HEK293 (cell line): Measurements from ENCODE around the gene PIK3IP1.

Experiments used
- CTCF ChIA-PET: fragments of 350-600 bp; formaldehyde crosslinking; extraction: SDS; loops from one replicate; lab custom pipeline; 2021; ENCODE audit warnings: antibody characterized with exemption; lab: Yijun Ruan, JAX
- POLR2A ChIA-PET: fragments of 300-600 bp; formaldehyde crosslinking; extraction: SDS; loops from one replicate; lab custom pipeline; 2020; ENCODE audit warnings: antibody characterized with exemption, inconsistent platforms; lab: Yijun Ruan, JAX
- H3K27ac ChIP-seq: fragments of 200-500 bp; sonication (Bioruptor generic); 2 replicates; pipeline ENCODE4 v1.5.1; 2014; ENCODE audit warnings: low read depth, low read length, control low read depth, inconsistent platforms; ENCODE audit errors: extremely low read depth
- H3K36me3 ChIP-seq, 2 experiments: fragments of 200-500 bp in 1 of 2; sonication (Bioruptor generic) in 1 of 2; 1 replicate in 1 of 2; 2 replicates in 1 of 2; pipeline ENCODE4 v1.5.1; 2014 to 2017; ENCODE audit warnings: inconsistent platforms in 2 of 2, low read length in 2 of 2; ENCODE audit not compliant: control insufficient read depth in 2 of 2, insufficient read depth in 1 of 2
- H3K4me1 ChIP-seq: fragments of 200-500 bp; sonication (Bioruptor generic); 2 replicates; pipeline ENCODE4 v1.5.1; 2014; ENCODE audit warnings: mild to moderate bottlenecking, low read length, inconsistent platforms; ENCODE audit not compliant: control insufficient read depth, insufficient read depth
- H3K4me3 ChIP-seq: 2 replicates; pipeline ENCODE4 v1.5.1; 2011; ENCODE audit warnings: low read depth, mild to moderate bottlenecking, control low read depth, low read length, moderate library complexity
- H3K9me3 ChIP-seq: fragments of 200-500 bp; sonication (Bioruptor generic); 2 replicates; pipeline ENCODE4 v1.5.1; 2014; ENCODE audit warnings: low read depth, low read length, inconsistent platforms; ENCODE audit not compliant: control insufficient read depth, insufficient read depth
- BCL11B ChIP-seq: fragments of 450-650 bp; formaldehyde crosslinking; IDR thresholded peaks from 2 replicates; pipeline ENCODE4 v1.5.1; 2016; ENCODE audit warnings: low read depth, missing biosample characterization, missing genetic modification characterization
- INSM2 ChIP-seq: fragments of 450-650 bp; formaldehyde crosslinking; IDR thresholded peaks from 2 replicates; pipeline ENCODE4 v1.5.1; 2016; ENCODE audit warnings: missing biosample characterization, missing genetic modification characterization
- KLF7 ChIP-seq: fragments of 450-650 bp; formaldehyde crosslinking; IDR thresholded peaks from 2 replicates; pipeline ENCODE4 v1.5.1; 2016; ENCODE audit warnings: missing biosample characterization, missing genetic modification characterization, borderline replicate concordance
- PRDM2 ChIP-seq: fragments of 450-650 bp; formaldehyde crosslinking; IDR thresholded peaks from 2 replicates; pipeline ENCODE4 v1.5.1; 2016; ENCODE audit warnings: missing biosample characterization, missing genetic modification characterization, borderline replicate concordance
- RBAK ChIP-seq: fragments of 450-650 bp; formaldehyde crosslinking; IDR thresholded peaks from 2 replicates; pipeline ENCODE4 v1.5.1; 2016; ENCODE audit warnings: missing biosample characterization, missing genetic modification characterization
- SCRT1 ChIP-seq: fragments of 450-650 bp; formaldehyde crosslinking; IDR thresholded peaks from 2 replicates; pipeline ENCODE4 v1.5.1; 2016; ENCODE audit warnings: missing biosample characterization, missing genetic modification characterization, borderline replicate concordance
- ZNF112 ChIP-seq: fragments of 450-650 bp; formaldehyde crosslinking; IDR thresholded peaks from 2 replicates; pipeline ENCODE4 v1.5.0; 2017; ENCODE audit warnings: missing biosample characterization, missing genetic modification characterization
- ZNF114 ChIP-seq: fragments of 450-650 bp; formaldehyde crosslinking; IDR thresholded peaks from 2 replicates; pipeline ENCODE4 v1.5.0; 2017; ENCODE audit warnings: missing biosample characterization, missing genetic modification characterization
- ZNF146 ChIP-seq: fragments of 450-650 bp; formaldehyde crosslinking; IDR thresholded peaks from 2 replicates; pipeline ENCODE4 v1.5.1; 2016; ENCODE audit warnings: missing biosample characterization, missing genetic modification characterization
- ZNF16 ChIP-seq: fragments of 450-650 bp; formaldehyde crosslinking; IDR thresholded peaks from 2 replicates; pipeline ENCODE4 v1.5.1; 2016; ENCODE audit warnings: low read depth, missing biosample characterization, missing genetic modification characterization
- ZNF174 ChIP-seq: fragments of 450-650 bp; formaldehyde crosslinking; IDR thresholded peaks from 2 replicates; pipeline ENCODE4 v1.5.0; 2017; ENCODE audit warnings: missing biosample characterization, mild to moderate bottlenecking, missing genetic modification characterization
- ZNF211 ChIP-seq: fragments of 450-650 bp; formaldehyde crosslinking; IDR thresholded peaks from 2 replicates; pipeline ENCODE4 v1.5.1; 2016; ENCODE audit warnings: low read depth, missing biosample characterization, missing genetic modification characterization
- ZNF221 ChIP-seq: fragments of 450-650 bp; formaldehyde crosslinking; IDR thresholded peaks from 2 replicates; pipeline ENCODE4 v1.5.1; 2017; ENCODE audit warnings: missing biosample characterization, missing genetic modification characterization, borderline replicate concordance
- ZNF23 ChIP-seq: fragments of 450-650 bp; formaldehyde crosslinking; IDR thresholded peaks from 2 replicates; pipeline ENCODE4 v1.5.1; 2016; ENCODE audit warnings: missing biosample characterization, missing genetic modification characterization, borderline replicate concordance
- ZNF404 ChIP-seq: fragments of 450-650 bp; formaldehyde crosslinking; IDR thresholded peaks from 2 replicates; pipeline ENCODE4 v1.5.1; 2017; ENCODE audit warnings: missing biosample characterization, missing genetic modification characterization
- ZNF48 ChIP-seq: fragments of 450-650 bp; formaldehyde crosslinking; IDR thresholded peaks from 2 replicates; pipeline ENCODE4 v1.5.1; 2016; ENCODE audit warnings: missing biosample characterization, missing genetic modification characterization
- ZNF510 ChIP-seq: fragments of 450-650 bp; formaldehyde crosslinking; IDR thresholded peaks from 2 replicates; pipeline ENCODE4 v1.5.1; 2018; ENCODE audit warnings: mild to moderate bottlenecking, missing genetic modification characterization, missing biosample characterization; ENCODE audit not compliant: insufficient replicate concordance
- ZNF555 ChIP-seq: fragments of 450-650 bp; formaldehyde crosslinking; conservative IDR thresholded peaks from 2 replicates; pipeline ENCODE4 v1.5.1; 2017; ENCODE audit warnings: missing biosample characterization, mild to moderate bottlenecking, missing genetic modification characterization, inconsistent platforms
- ZNF558 ChIP-seq: fragments of 450-650 bp; formaldehyde crosslinking; IDR thresholded peaks from 2 replicates; pipeline ENCODE4 v1.5.1; 2016; ENCODE audit warnings: missing biosample characterization, missing genetic modification characterization
- ZNF585B ChIP-seq: fragments of 450-650 bp; formaldehyde crosslinking; IDR thresholded peaks from 2 replicates; pipeline ENCODE4 v1.5.1; 2016; ENCODE audit warnings: missing biosample characterization, missing genetic modification characterization
- ZNF629 ChIP-seq: fragments of 450-650 bp; formaldehyde crosslinking; IDR thresholded peaks from 2 replicates; pipeline ENCODE4 v1.5.1; 2017; ENCODE audit warnings: missing biosample characterization, missing genetic modification characterization
- ZNF785 ChIP-seq: fragments of 450-650 bp; formaldehyde crosslinking; IDR thresholded peaks from 2 replicates; pipeline ENCODE4 v1.5.1; 2016; ENCODE audit warnings: missing biosample characterization, missing genetic modification characterization
- ZNF843 ChIP-seq: fragments of 450-650 bp; formaldehyde crosslinking; IDR thresholded peaks from 2 replicates; pipeline ENCODE4 v1.5.1; 2016; ENCODE audit warnings: missing biosample characterization, missing genetic modification characterization
- TF ChIP-seq, protein P1 (sequence below): fragments of 450-650 bp; formaldehyde crosslinking; IDR thresholded peaks from 2 replicates; pipeline ENCODE4 v1.5.1; 2016; ENCODE audit warnings: missing biosample characterization, missing genetic modification characterization
- TF ChIP-seq, protein P2 (sequence below): fragments of 450-650 bp; formaldehyde crosslinking; IDR thresholded peaks from 2 replicates; pipeline ENCODE4 v1.5.1; 2016; ENCODE audit warnings: missing biosample characterization, missing genetic modification characterization

PIK3IP1 gene

DNA sequence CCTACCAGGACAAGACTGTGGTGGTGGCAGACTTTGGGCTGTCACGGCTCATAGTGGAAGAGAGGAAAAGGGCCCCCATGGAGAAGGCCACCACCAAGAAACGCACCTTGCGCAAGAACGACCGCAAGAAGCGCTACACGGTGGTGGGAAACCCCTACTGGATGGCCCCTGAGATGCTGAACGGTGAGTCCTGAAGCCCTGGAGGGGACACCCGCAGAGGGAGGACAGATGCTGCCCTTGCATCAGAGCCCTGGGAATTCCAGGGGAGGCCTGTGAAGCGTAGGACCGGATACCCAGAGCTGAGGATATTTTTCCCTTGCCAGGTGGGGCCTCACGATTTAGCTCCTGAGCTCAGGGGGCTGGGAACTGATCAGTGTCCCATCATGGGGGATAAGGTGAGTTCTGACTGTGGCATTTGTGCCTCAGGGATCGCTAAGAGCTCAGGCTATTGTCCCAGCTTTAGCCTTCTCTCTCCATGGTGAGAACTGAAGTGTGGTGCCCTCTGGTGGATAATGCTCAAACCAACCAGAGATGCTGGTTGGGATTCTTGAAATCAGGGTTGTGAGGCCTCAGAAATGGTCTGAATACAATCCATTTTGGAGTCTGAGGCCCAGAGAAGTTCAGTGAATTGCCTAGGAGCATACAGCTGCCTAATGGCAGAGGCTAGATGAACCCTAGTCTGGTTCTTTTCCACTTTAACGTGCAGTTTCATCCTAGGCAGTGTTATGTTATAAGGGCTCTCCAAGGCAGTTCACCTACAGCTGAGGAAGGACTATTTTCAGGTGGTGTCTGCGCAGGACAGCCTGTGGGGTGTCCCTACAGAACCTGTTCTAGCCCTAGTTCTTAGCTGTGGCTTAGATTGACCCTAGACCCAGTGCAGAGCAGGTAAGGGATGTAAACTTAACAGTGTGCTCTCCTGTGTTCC, 19.5 kb downstream of the PIK3IP1 start (continued):
- TF ChIP-seq, protein P1, sequence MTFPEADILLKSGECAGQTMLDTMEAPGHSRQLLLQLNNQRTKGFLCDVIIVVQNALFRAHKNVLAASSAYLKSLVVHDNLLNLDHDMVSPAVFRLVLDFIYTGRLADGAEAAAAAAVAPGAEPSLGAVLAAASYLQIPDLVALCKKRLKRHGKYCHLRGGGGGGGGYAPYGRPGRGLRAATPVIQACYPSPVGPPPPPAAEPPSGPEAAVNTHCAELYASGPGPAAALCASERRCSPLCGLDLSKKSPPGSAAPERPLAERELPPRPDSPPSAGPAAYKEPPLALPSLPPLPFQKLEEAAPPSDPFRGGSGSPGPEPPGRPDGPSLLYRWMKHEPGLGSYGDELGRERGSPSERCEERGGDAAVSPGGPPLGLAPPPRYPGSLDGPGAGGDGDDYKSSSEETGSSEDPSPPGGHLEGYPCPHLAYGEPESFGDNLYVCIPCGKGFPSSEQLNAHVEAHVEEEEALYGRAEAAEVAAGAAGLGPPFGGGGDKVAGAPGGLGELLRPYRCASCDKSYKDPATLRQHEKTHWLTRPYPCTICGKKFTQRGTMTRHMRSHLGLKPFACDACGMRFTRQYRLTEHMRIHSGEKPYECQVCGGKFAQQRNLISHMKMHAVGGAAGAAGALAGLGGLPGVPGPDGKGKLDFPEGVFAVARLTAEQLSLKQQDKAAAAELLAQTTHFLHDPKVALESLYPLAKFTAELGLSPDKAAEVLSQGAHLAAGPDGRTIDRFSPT (tag by site-specific recombination), result no peak
- no peak for TF ChIP-seq ZNF585B (tag by site-specific recombination)
- no peak for TF ChIP-seq PRDM2
- no peak for TF ChIP-seq ZNF48 (tag by site-specific recombination)
- no peak for TF ChIP-seq ZNF785 (tag by site-specific recombination)
- TF ChIP-seq ZNF112, result no peak
- TF ChIP-seq ZNF221 (tag by site-specific recombination), result no peak
- TF ChIP-seq KLF7 (tag by site-specific recombination), result no peak
- TF ChIP-seq ZNF146 (tag by site-specific recombination), result no peak
- TF ChIP-seq RBAK (tag by site-specific recombination), result no peak

DNA sequence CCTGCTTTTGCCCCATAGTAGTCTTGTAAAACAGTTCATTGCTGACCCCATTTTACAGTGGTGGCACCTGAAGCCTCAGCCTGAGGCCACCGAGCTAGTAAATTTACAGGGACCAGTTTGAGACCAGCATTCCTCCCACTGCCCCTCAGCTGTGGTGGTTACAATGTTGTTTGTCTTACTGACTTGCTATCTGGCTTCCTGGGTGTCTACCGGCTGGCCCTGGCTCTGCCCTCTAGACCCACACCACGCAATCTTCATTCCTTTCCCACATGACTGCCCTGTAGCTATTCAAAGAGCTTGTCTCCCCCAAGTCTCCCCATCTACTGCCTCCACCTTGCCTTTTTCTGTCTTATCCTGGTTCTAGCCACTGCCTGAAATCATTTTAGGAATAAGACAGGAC, 20.8 kb downstream of the PIK3IP1 start:
- CTCF ChIA-PET, result interaction anchor here (0.5 to 6.9 kb wide), 15 partner anchors 9 to 164 kb away, joined by 3 to 117 read pairs (median 22); partner anchors contain the start of genes LIMK2, PIK3IP1 and SELENOM
- Histone ChIP-seq H3K4me1 (no peaks in the 10 kb centered on the region), H3K27ac (no peak overlapping the region), H3K4me3 (no peak overlapping the region), H3K9me3 (no peaks in the 10 kb centered on the region), H3K36me3 (peaks cover 13 to 84% of the 10 kb centered on the region in 2 experiments)
- POLR2A ChIA-PET, result interaction anchor here (1.9 kb wide), 1 partner anchor 19 kb away, joined by 7 read pairs; no protein-coding TSS in a partner anchor
- TF ChIP-seq ZNF629, result no peak
- TF ChIP-seq ZNF23 (tag by site-specific recombination), result no peak
- no peak for TF ChIP-seq INSM2
- TF ChIP-seq BCL11B (tag by site-specific recombination), result no peak
- TF ChIP-seq ZNF404, result no peak
- TF ChIP-seq ZNF510 (tag by site-specific recombination), result no peak
- TF ChIP-seq ZNF843, result no peak
- no peak for TF ChIP-seq ZNF211
- no peak for TF ChIP-seq ZNF555 (tag by site-specific recombination)
- no peak for TF ChIP-seq ZNF16 (tag by site-specific recombination)
- no peak for TF ChIP-seq ZNF114 (tag by site-specific recombination)
- TF ChIP-seq, protein P2, sequence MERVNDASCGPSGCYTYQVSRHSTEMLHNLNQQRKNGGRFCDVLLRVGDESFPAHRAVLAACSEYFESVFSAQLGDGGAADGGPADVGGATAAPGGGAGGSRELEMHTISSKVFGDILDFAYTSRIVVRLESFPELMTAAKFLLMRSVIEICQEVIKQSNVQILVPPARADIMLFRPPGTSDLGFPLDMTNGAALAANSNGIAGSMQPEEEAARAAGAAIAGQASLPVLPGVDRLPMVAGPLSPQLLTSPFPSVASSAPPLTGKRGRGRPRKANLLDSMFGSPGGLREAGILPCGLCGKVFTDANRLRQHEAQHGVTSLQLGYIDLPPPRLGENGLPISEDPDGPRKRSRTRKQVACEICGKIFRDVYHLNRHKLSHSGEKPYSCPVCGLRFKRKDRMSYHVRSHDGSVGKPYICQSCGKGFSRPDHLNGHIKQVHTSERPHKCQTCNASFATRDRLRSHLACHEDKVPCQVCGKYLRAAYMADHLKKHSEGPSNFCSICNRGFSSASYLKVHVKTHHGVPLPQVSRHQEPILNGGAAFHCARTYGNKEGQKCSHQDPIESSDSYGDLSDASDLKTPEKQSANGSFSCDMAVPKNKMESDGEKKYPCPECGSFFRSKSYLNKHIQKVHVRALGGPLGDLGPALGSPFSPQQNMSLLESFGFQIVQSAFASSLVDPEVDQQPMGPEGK (tag by site-specific recombination), result no peak
- no peak for TF ChIP-seq SCRT1 (tag by site-specific recombination)
- TF ChIP-seq ZNF558 (tag by site-specific recombination), result no peak
- no peak for TF ChIP-seq ZNF174 (tag by site-specific recombination)
